Stimulated activated CD4-positive, alpha-beta T cell treated with anti-CD3 and anti-CD28 coated beads, Interleukin-12 subunit alpha, Interleukin-12 subunit beta, amount 100 ng/mL, for 4 hours (primary cell): Measurements from ENCODE around the gene GCNT1.

Experiments
- DNase-seq: peaks from one replicate; pipeline ENCODE4 v3.0.0-alpha.2; 2020

The GCNT1 gene

DNA sequence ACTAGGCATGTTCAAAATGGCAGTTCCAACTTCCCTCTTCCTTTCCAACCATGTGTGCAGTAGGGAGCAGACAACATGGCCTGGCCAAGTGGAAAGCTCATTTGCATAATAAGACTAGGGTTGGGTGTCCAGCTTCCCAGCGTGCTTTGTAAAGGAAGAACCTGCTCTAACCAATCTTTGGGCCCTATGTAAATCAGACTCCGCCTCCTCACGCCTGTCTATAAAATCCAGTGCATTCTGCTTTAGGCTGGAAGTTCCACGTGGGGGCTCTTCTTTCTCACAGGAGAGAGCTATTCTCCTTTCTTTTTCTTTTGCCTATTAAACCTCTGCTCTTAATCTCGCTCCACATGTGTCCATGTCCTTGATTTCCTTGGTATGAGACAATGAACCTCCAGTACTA lies 83.4 kb downstream of the GCNT1 start:
- DNase-seq, result no peak

- no peak for DNase-seq
Observed at GRCh38 chr9:76545191-76545590, 86.2 kb downstream of the GCNT1 start.

DNA sequence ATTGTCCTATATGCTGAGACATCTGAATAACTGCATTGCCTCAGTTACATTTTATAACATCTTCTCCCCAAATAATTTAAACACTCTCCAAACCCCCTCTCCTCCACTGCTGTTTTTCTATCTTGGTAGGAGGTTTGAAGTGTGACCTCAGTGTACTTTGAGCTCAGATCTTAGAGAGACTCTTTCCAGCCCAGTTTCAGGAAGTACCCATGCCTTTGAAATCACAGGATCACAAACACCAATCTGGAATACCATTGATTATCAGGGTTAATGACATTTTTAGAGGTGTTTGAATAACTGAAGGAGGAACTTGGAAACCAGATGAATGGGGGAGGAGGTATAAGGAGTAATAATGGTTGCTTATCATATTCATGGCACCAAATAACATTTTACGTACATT lies 93.2 kb downstream of the GCNT1 start:
- DNase-seq, result no peak

GRCh38 chr9:76552751-76553455 lies 93.9 kb downstream of the GCNT1 start:
- no peak for DNase-seq

GRCh38 chr9:76553680-76554079 lies 94.7 kb downstream of the GCNT1 start:
- no peak for DNase-seq
